Measurements from ENCODE around the gene TFAP2E.

The TFAP2E gene

GRCh38 chr1:35594005-35594760, 21.1 kb downstream of the TFAP2E start:
- no peaks in the 10 kb centered on the region for H3K4me1 ChIP-seq
- TF ChIP-seq, protein P1, sequence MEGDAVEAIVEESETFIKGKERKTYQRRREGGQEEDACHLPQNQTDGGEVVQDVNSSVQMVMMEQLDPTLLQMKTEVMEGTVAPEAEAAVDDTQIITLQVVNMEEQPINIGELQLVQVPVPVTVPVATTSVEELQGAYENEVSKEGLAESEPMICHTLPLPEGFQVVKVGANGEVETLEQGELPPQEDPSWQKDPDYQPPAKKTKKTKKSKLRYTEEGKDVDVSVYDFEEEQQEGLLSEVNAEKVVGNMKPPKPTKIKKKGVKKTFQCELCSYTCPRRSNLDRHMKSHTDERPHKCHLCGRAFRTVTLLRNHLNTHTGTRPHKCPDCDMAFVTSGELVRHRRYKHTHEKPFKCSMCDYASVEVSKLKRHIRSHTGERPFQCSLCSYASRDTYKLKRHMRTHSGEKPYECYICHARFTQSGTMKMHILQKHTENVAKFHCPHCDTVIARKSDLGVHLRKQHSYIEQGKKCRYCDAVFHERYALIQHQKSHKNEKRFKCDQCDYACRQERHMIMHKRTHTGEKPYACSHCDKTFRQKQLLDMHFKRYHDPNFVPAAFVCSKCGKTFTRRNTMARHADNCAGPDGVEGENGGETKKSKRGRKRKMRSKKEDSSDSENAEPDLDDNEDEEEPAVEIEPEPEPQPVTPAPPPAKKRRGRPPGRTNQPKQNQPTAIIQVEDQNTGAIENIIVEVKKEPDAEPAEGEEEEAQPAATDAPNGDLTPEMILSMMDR (IDR thresholded peaks at IDR 0.05; ENCODE audit: low read depth, low read length): no peak
- no peaks in the 10 kb centered on the region for H3K36me3 ChIP-seq
- no peak for DNase-seq
- H3K27me3 ChIP-seq: no peaks in the 10 kb centered on the region
- H3K9me3 ChIP-seq: no peaks in the 10 kb centered on the region
- no peak overlapping the region for H3K4me3 ChIP-seq (ENCODE audit: low read depth, low read length)

DNA sequence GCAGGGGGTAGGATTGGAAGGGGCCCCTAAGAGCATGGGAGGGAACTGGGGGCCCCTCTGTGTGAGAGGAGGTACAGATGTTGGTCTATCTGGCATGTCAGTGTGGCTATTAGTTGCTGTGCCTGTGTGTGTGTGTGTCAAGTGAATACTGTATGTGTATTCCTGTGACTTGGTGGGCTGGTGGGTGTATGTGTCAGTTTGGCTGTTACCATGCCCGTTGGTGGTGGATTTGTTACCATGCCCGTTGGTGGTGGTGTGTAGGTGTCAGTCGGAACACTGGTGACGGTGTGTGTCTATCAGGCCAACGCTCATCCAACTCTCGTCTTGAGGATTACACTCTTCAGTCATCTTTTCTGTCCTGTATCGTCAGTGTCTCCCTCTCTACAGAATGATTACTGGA, 22.6 kb downstream of the TFAP2E start:
- TF ChIP-seq, protein P1 (IDR thresholded peaks at IDR 0.05; ENCODE audit: low read depth, low read length): no peak
- Histone ChIP-seq H3K4me1 (no peaks in the 10 kb centered on the region), H3K36me3 (no peaks in the 10 kb centered on the region), H3K27me3 (no peaks in the 10 kb centered on the region), H3K9me3 (no peaks in the 10 kb centered on the region), H3K4me3 (ENCODE audit: low read depth, low read length) (no peak overlapping the region)
- DNase-seq: no peak

DNA sequence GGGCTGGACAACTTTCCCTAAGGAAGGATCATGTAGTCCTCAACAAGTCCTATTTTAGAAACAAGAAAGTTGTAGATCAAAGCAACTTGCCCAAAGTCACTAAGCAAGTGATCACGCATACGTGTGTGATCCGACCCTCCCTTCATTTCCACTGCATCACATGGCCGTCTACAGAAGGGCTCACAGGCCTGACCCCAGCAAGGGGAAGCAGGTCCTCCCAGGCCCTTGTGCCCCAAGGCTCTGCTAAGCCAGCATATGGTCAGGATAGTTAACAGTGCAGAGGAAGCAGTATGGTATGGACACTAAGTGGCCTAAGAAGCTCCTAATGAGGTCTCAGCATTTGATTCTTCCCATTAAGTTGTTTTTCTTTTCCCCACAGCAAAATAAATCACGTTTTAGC, 24.8 kb downstream of the TFAP2E start:
- H3K27me3 ChIP-seq: no peaks in the 10 kb centered on the region
- no peaks in the 10 kb centered on the region for H3K9me3 ChIP-seq
- TF ChIP-seq, protein P1 (IDR thresholded peaks at IDR 0.05; ENCODE audit: low read depth, low read length): no peak
- no peak overlapping the region for H3K4me3 ChIP-seq (ENCODE audit: low read depth, low read length)
- no peaks in the 10 kb centered on the region for H3K4me1 ChIP-seq
- no peak for DNase-seq
- peaks cover 13% of the 10 kb centered on the region for H3K36me3 ChIP-seq

- H3K36me3 ChIP-seq: peaks cover 16% of the 10 kb centered on the region
- TF ChIP-seq, protein P1 (IDR thresholded peaks at IDR 0.05; ENCODE audit: low read depth, low read length): no peak
- H3K9me3 ChIP-seq: no peaks in the 10 kb centered on the region
- DNase-seq: no peak
- H3K27me3 ChIP-seq: no peaks in the 10 kb centered on the region
- no peaks in the 10 kb centered on the region for H3K4me1 ChIP-seq
- no peak overlapping the region for H3K4me3 ChIP-seq (ENCODE audit: low read depth, low read length)
Observed at GRCh38 chr1:35598895-35599294, 25.8 kb downstream of the TFAP2E start.

DNA sequence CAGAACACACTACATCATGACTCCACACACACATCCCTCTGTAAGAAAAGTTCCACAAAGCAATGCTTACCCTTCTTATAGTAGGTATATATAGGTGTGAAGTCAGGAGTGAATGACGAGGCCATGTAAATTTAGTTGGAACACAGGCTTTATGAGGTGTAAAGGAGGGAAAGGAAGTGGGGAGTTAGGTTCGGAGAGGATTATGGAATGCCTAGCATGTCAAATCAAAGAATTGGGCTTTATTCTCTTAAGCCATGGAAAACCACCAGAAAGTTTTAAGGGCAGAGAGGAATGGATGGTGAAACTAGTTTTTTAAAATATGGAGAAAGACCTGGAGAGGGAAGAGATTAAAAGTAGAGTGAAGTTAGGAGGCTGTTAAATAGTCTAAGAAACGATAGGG, 26.3 kb downstream of the TFAP2E start:
- H3K4me3 ChIP-seq (ENCODE audit: low read depth, low read length): no peak overlapping the region
- TF ChIP-seq, protein P1 (IDR thresholded peaks at IDR 0.05; ENCODE audit: low read depth, low read length): no peak
- no peaks in the 10 kb centered on the region for H3K27me3 ChIP-seq
- no peak for DNase-seq
- no peaks in the 10 kb centered on the region for H3K9me3 ChIP-seq
- H3K36me3 ChIP-seq: peaks cover 16% of the 10 kb centered on the region
- H3K4me1 ChIP-seq: no peaks in the 10 kb centered on the region

DNA sequence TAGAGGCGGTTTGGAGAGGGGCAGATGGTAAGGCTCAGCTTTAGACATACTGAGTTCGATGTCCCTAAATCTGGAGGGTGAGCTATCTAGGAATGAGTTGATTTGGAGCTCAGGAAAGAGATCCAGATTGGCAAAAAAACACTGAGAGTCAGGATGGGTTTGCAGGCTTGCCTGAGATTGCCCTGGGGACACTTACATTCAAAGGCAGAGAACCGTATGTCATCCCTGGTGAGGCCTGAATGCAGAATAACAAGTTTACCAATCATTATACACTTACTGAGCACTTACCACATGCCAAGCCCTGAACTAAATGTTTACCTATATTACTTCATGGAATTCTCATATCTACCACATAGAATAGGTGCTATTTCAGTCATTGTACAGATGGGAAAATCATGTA, 27.5 kb downstream of the TFAP2E start:
- H3K36me3 ChIP-seq: peaks cover 22% of the 10 kb centered on the region
- TF ChIP-seq, protein P1 (IDR thresholded peaks at IDR 0.05; ENCODE audit: low read depth, low read length): no peak
- no peak for DNase-seq

More for the DNA sequence above, 27.5 kb downstream of the TFAP2E start:
- no peak overlapping the region for H3K4me3 ChIP-seq (ENCODE audit: low read depth, low read length)
- no peaks in the 10 kb centered on the region for H3K9me3 ChIP-seq
- no peaks in the 10 kb centered on the region for H3K4me1 ChIP-seq
- no peaks in the 10 kb centered on the region for H3K27me3 ChIP-seq

Data from BE2C (cell line).